Liver (tissue), 9 donors: Measurements from ENCODE around the gene PLEKHN1. TPM values are rescaled to one million over a fixed set of nuclear protein-coding genes. Genes with fewer than 3 reads are reported as not detected.

Experiments used
- DNase-seq: peaks from one replicate; pipeline ENCODE4 v3.0.0-alpha.2; 2017; ENCODE audit warnings: low spot score
- H3K27ac ChIP-seq, 2 donors: one replicate each; pipeline ENCODE4 v1.7.0; 2013; ENCODE audit warnings: inconsistent platforms in 2 of 2, low read length in 2 of 2, control low read depth in 1 of 2, low read depth in 1 of 2, mild to moderate bottlenecking in 1 of 2
- H3K27me3 ChIP-seq, 4 donors: one replicate each; pipeline versions ENCODE4 v1.6.1 to v1.7.0; 2013; ENCODE audit warnings: low read length in 3 of 4, inconsistent platforms in 1 of 4, mild to moderate bottlenecking in 1 of 4, moderate library complexity in 1 of 4; ENCODE audit not compliant: control insufficient read depth in 4 of 4, insufficient read depth in 4 of 4
- H3K36me3 ChIP-seq, 4 donors: one replicate each; pipeline versions ENCODE4 v1.6.1 to v1.7.0; 2013; ENCODE audit warnings: low read length in 3 of 4, mild to moderate bottlenecking in 3 of 4, low read depth in 1 of 4, moderate library complexity in 1 of 4; ENCODE audit not compliant: control insufficient read depth in 4 of 4, insufficient read depth in 3 of 4
- H3K4me1 ChIP-seq, 4 donors: one replicate each; pipeline versions ENCODE4 v1.6.1 to v1.7.0; 2013; ENCODE audit warnings: low read length in 3 of 4, mild to moderate bottlenecking in 3 of 4, moderate library complexity in 1 of 4; ENCODE audit not compliant: control insufficient read depth in 4 of 4, insufficient read depth in 4 of 4
- H3K4me3 ChIP-seq, 3 donors: one replicate each; pipeline versions ENCODE4 v1.6.1 to v1.7.0; 2013; ENCODE audit warnings: low read length in 3 of 3, control low read depth in 1 of 3, low read depth in 1 of 3, mild to moderate bottlenecking in 1 of 3
- H3K9ac ChIP-seq, 2 donors: one replicate each; pipeline ENCODE4 v1.7.0; 2013; ENCODE audit warnings: low read length in 2 of 2, mild to moderate bottlenecking in 2 of 2, moderate library complexity in 2 of 2, control low read depth in 1 of 2, low read depth in 1 of 2
- H3K9me3 ChIP-seq, 4 donors: one replicate each; pipeline versions ENCODE4 v1.6.1 to v1.7.0; 2013; ENCODE audit warnings: low read length in 3 of 4; ENCODE audit not compliant: control insufficient read depth in 4 of 4
- ATF3 ChIP-seq: IDR thresholded peaks from 2 replicates; pipeline ENCODE4 v1.6.1; 2016; ENCODE audit warnings: antibody characterized with exemption
- EGR1 ChIP-seq, 2 donors: IDR thresholded peaks; 2 replicates each; pipeline ENCODE4 v1.6.1; 2016 to 2018; ENCODE audit warnings: antibody characterized with exemption in 2 of 2, low read depth in 2 of 2
- FOXA1 ChIP-seq: IDR thresholded peaks from 2 replicates; pipeline ENCODE4 v1.6.1; 2016; ENCODE audit warnings: antibody characterized with exemption
- FOXA2 ChIP-seq: IDR thresholded peaks from 2 replicates; pipeline ENCODE4 v1.6.1; 2016; ENCODE audit warnings: antibody characterized with exemption
- GABPA ChIP-seq, 2 donors: IDR thresholded peaks in 1 of 2; conservative IDR thresholded peaks in 1 of 2; 2 replicates each; pipeline ENCODE4 v1.6.1; 2016; ENCODE audit warnings: antibody characterized with exemption in 2 of 2, mild to moderate bottlenecking in 1 of 2, moderate library complexity in 1 of 2
- JUND ChIP-seq, 2 donors: IDR thresholded peaks; 2 replicates each; pipeline ENCODE4 v1.6.1; 2016; ENCODE audit warnings: antibody characterized with exemption in 2 of 2
- MAX ChIP-seq: IDR thresholded peaks from 2 replicates; pipeline ENCODE4 v1.6.1; 2016; ENCODE audit warnings: antibody characterized with exemption
- RAD21 ChIP-seq, 2 donors: IDR thresholded peaks; 2 replicates each; pipeline ENCODE4 v1.6.1; 2016; ENCODE audit warnings: antibody characterized with exemption in 2 of 2, mild to moderate bottlenecking in 2 of 2
- REST ChIP-seq: IDR thresholded peaks from 2 replicates; pipeline ENCODE4 v1.6.1; 2016; ENCODE audit warnings: antibody characterized with exemption, mild to moderate bottlenecking
- RXRA ChIP-seq, 2 donors: IDR thresholded peaks; 2 replicates each; pipeline ENCODE4 v1.6.1; 2017 to 2018; ENCODE audit warnings: antibody characterized with exemption in 2 of 2, mild to moderate bottlenecking in 1 of 2
- SP1 ChIP-seq: IDR thresholded peaks from 2 replicates; pipeline ENCODE4 v1.6.1; 2018; ENCODE audit warnings: antibody characterized with exemption, mild to moderate bottlenecking
- TAF1 ChIP-seq: conservative IDR thresholded peaks from 2 replicates; pipeline ENCODE4 v1.6.1; 2016; ENCODE audit warnings: antibody characterized with exemption, mild to moderate bottlenecking
- ZBTB33 ChIP-seq: IDR thresholded peaks from 2 replicates; pipeline ENCODE4 v1.6.1; 2016; ENCODE audit warnings: antibody characterized with exemption
- WGBS: extraction: QIAGEN DNeasy Blood & Tissue Kit; methylation state at CpG from one replicate; pipeline ENCODE4 v1.1.7; 2013; 5-methylcytosine and 5-hydroxymethylcytosine counted together
- polyA plus RNA-seq, 2 donors: library from polyadenylated mRNA; stranded (reverse) in 1 of 2; unstranded in 1 of 2; fragments of 200-250 nt in 1 of 2; fragments of >200 nt in 1 of 2; fragmentation: Nextera tagmentation in 1 of 2; extraction: Ambion mirVana in 1 of 2; gene quantifications; one replicate each; pipeline versions ENCODE4 v1.2.1 to v1.2.3, GENCODE V29; 2013 to 2015
- total RNA-seq, 2 donors: library from RNA; depleted of rRNA; stranded (reverse); fragments of >200 nt; gene quantifications; one replicate each; pipeline ENCODE4 v1.2.3, GENCODE V29; 2014
- donor health status: healthy.
- donor health status: healthy.
- donor health status: healthy.
- donor health status: healthy.
- donor health status: healthy.

Gene PLEKHN1
- under 1 TPM in 1 of 2 donors, not detected in 1; 0.17 TPM for total RNA-seq
- under 1 TPM in 1 of 2 donors, not detected in 1; 0.18 TPM for polyA plus RNA-seq

GRCh38 chr1:966135-966703, at the start of gene PLEKHN1:
Gene PLEKHN1, plus strand, starts transcription at chr1:966482. Its CDS starts 50 bp downstream, at chr1:966532.
- Histone ChIP-seq H3K36me3 (peaks cover 0 to 6% (median 0%) of the 10 kb centered on the region in 4 donors), H3K9me3 (no peaks in the 10 kb centered on the region), H3K4me3 (peak within 1 kb of the TSS; percentile 11 to 70 (median 68)), H3K27ac (peak within 1 kb of the TSS; percentile 28 to 66), H3K4me1 (peaks cover 3 to 18% (median 12%) of the 10 kb centered on the region in 4 donors), H3K27me3 (peaks cover 0 to 7% (median 1%) of the 10 kb centered on the region in 4 donors), H3K9ac (peak within 1 kb of the TSS in 1 of 2 donors; percentile 41)
- TF ChIP-seq ATF3 (no peak), ZBTB33 (no peak), GABPA (IDR thresholded peaks at IDR 0.05 in 1 of 2, conservative IDR thresholded peaks at IDR 0.05 in 1 of 2) (no peak), TAF1 (no peak), FOXA2 (no peak), MAX (no peak), EGR1 (IDR thresholded peaks at IDR 0.05; ENCODE audit: low read depth in 2 of 2) (no peak), RXRA (IDR thresholded peaks at IDR 0.05) (no peak), RAD21 (IDR thresholded peaks at IDR 0.05) (no peak), SP1 (no peak), REST (no peak), JUND (IDR thresholded peaks at IDR 0.05) (no peak), FOXA1 (no peak)
- WGBS, result 14% methylated on average over 31 of the region's 31 CpGs
- DNase-seq, result no peak

GRCh38 chr1:917076-917459, 49.2 kb upstream of the PLEKHN1 start:
- Histone ChIP-seq H3K27me3 (no peaks in the 10 kb centered on the region), H3K27ac (no peak overlapping the region), H3K36me3 (no peaks in the 10 kb centered on the region), H3K9ac (no peak overlapping the region), H3K9me3 (no peaks in the 10 kb centered on the region), H3K4me3 (no peak overlapping the region), H3K4me1 (peaks cover 9 to 33% (median 21%) of the 10 kb centered on the region in 4 donors)
- TF ChIP-seq RXRA (IDR thresholded peaks at IDR 0.05), result peak in 1 of 2 donors; percentile 9
- TF ChIP-seq FOXA2, result no peak
- 48% methylated on average over 7 of the region's 7 CpGs for WGBS
- no peak for DNase-seq
